ENCODE data around the gene ATP6AP1. TPM values are rescaled to one million over a fixed set of nuclear protein-coding genes. Genes with fewer than 3 reads are reported as not detected.
A peak's percentile ranks its signal among the peaks of the same experiment; 100 is the strongest.

Gene ATP6AP1
- total and polyA plus RNA-seq, 3 donors from 2014 or later = 95.1 to 158 (median 119) TPM

GRCh38 chrX:154403858-154404257 lies 24.6 kb upstream of the ATP6AP1 start:
- Histone ChIP-seq H3K4me3 (no peak overlapping the region), H3K4me1 (no peaks in the 10 kb centered on the region), H3K36me3 (ENCODE audit: low read depth, missing control alignments) (no peaks in the 10 kb centered on the region), H3K27me3 (no peaks in the 10 kb centered on the region), H3K9me3 (no peaks in the 10 kb centered on the region), H3K27ac (no peak overlapping the region)
- WGBS, 2 donors = 90 to 92% methylated on average over 4 of the region's 4 CpGs
- TF ChIP-seq CTCF (IDR thresholded peaks at IDR 0.05) = no peak
- no peak for TF ChIP-seq POLR2A (IDR thresholded peaks at IDR 0.05)
- intact Hi-C loops (cut with DNase I; ENCODE audit: low total_unique reads) = no loop called here
- no peak for DNase-seq

GRCh38 chrX:154404625-154405192 lies 23.8 kb upstream of the ATP6AP1 start:
- 96% methylated on average over 16 of the region's 16 CpGs; no CpG with 5 or more reads in 1 of the 2 donors for WGBS, 2 donors
- no peak for TF ChIP-seq POLR2A (IDR thresholded peaks at IDR 0.05)
- no peak for TF ChIP-seq CTCF (IDR thresholded peaks at IDR 0.05)
- no peak for DNase-seq
- no peak overlapping the region for H3K4me3 ChIP-seq
- H3K27ac ChIP-seq = no peak overlapping the region
- H3K27me3 ChIP-seq = no peaks in the 10 kb centered on the region
- intact Hi-C loops (cut with DNase I; ENCODE audit: low total_unique reads) = no loop called here
- H3K36me3 ChIP-seq (ENCODE audit: low read depth, missing control alignments) = no peaks in the 10 kb centered on the region
- no peaks in the 10 kb centered on the region for H3K4me1 ChIP-seq
- no peaks in the 10 kb centered on the region for H3K9me3 ChIP-seq

DNA sequence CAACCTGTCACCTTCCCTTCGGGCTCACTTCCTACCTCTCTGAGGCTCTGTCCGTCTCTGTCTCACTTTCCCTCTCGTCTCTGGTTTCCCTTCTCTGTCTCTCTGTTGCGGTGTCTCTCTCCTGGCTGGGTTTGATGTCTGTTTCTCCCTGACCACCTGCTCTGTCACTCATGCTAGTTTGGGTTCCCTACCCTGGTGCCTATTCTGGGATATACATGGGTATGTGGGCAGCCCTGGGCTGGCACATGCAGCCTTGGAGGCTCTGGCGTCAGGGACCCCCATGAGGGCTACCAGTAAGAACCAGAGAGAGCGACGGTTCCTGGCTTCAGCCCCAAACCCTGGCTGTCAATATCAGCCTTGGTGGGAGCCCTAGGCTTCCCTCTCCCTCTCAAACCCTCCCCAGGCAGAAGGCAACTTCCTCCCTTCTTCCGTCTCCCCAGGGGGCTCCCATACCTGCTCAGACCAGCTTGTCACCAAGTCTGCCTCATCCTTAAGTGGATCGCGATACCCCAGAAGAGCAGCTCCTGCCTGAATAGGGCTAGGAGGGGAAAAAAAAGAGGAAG lies 19.7 kb upstream of the ATP6AP1 start:
- DNase-seq = no peak
- Histone ChIP-seq H3K27me3 (no peaks in the 10 kb centered on the region), H3K36me3 (ENCODE audit: low read depth, missing control alignments) (no peaks in the 10 kb centered on the region), H3K9me3 (no peaks in the 10 kb centered on the region), H3K4me3 (no peak overlapping the region), H3K4me1 (no peaks in the 10 kb centered on the region), H3K27ac (no peak overlapping the region)
- 69 to 87% methylated on average over 3 to 10 of the region's 10 CpGs for WGBS, 2 donors
- intact Hi-C loops (cut with DNase I; ENCODE audit: low total_unique reads) = no loop called here
- TF ChIP-seq POLR2A (IDR thresholded peaks at IDR 0.05) (no peak), CTCF (IDR thresholded peaks at IDR 0.05) (no peak)

- no peak within 1 kb of the TSS for H3K4me3 ChIP-seq
Measured at GRCh38 chrX:154409222-154409871, 19.1 kb upstream of the ATP6AP1 start, which contains the start of gene DNASE1L1. DNASE1L1 (minus strand) TSS chrX:154409254; CDS start chrX:154405568, 3,686 bp downstream.

More at GRCh38 chrX:154409222-154409871, 19.1 kb upstream of the ATP6AP1 start, which contains the start of gene DNASE1L1:
- Histone ChIP-seq H3K9me3 (no peaks in the 10 kb centered on the region), H3K27ac (no peak within 1 kb of the TSS), H3K36me3 (ENCODE audit: low read depth, missing control alignments) (no peaks in the 10 kb centered on the region), H3K4me1 (no peaks in the 10 kb centered on the region), H3K27me3 (no peaks in the 10 kb centered on the region)
- intact Hi-C loops (cut with DNase I; ENCODE audit: low total_unique reads) = no loop called here
- no peak for TF ChIP-seq POLR2A (IDR thresholded peaks at IDR 0.05)
- no peak for TF ChIP-seq CTCF (IDR thresholded peaks at IDR 0.05)
- WGBS, 2 donors = 79 to 100% methylated on average over 1 to 22 of the region's 26 CpGs
- DNase-seq = peak; percentile 33

Measured in testis (tissue), 3 donors.